T47D (cell line): ENCODE data around the gene EMP1.

ENCODE experiments used
- DNase-seq, 2 experiments: peaks; one replicate each; pipeline versions ENCODE4 v3.0.0 to v3.0.0-alpha.2; 2011 to 2012; ENCODE audit warnings: low read depth in 1 of 2, low spot score in 1 of 2
- JUND ChIP-seq: IDR thresholded peaks from 2 replicates; pipeline ENCODE4 v1.6.1; 2012; ENCODE audit warnings: low read depth
- in situ Hi-C: cut with HindIII; loops from 2 replicates; pipeline ENCODE4 v1.10.0; 2016; ENCODE audit warnings: low sequenced_read_pairs, low pct_unique_long_range_greater_than_20kb

The EMP1 gene

GRCh38 chr12:13268581-13268980, 72.1 kb downstream of the EMP1 start:
- in situ Hi-C loops, result no loop called here
- no peak for DNase-seq
- no peak for TF ChIP-seq JUND
